ENCODE measurements around the gene RBM44.

The RBM44 gene

GRCh38 chr2:237872178-237872887 lies 73.8 kb downstream of the RBM44 start:
- FAIRE-seq = no peak

DNA sequence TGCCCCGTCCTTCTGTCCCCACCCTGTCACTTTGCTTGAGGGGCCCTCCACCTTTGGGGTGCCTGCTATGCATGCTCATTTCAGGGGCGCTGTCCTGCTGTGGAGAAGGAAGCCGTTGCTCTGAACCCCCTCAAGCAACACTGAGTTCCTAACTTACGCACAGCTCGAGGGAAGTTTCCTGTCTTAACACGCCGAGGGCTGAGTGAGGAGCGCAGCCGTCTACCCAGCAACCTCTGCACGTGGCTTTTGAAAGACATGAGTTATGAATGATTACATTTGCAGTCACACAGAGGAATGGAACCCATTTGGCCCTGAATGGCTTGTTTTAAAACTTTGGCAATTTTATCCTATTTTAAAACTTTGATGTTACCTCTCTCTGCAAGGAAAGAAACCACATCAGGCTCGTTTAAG lies 74.8 kb downstream of the RBM44 start:
- no peak for FAIRE-seq

DNA sequence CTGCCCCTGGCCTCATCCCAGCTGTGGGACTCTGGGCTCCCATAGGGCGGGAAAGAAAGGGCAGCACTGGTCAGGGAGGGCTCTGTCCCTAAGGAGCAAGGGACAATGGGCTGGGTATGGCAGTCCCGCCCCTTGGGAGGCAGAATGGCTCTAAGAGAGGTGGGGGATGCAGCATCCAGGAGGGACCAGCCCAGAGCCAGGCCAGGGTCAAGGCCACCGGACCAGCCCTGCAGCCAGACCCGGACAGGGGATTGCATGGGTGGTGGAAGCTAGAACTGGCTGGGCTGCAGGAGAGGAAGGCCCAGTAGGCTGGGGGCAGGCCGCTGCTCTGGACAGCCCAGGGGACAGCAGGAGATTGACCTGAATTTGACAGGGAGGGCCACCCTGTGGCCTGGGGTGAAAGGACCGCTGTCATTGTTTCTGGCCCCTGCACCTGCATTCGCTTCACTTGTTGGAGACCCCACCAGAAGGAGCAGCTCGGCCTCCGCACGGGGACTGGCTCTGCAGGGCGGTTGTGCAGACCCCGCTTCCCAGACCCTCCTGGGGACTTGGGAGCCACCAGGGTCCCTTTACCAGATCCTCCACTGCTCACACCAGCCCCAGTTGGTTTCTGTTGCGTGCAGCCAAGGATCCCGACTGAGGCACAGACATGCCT lies 75.4 kb downstream of the RBM44 start:
- no peak for FAIRE-seq

GRCh38 chr2:237874585-237875161 lies 76.1 kb downstream of the RBM44 start:
- no peak for FAIRE-seq

DNA sequence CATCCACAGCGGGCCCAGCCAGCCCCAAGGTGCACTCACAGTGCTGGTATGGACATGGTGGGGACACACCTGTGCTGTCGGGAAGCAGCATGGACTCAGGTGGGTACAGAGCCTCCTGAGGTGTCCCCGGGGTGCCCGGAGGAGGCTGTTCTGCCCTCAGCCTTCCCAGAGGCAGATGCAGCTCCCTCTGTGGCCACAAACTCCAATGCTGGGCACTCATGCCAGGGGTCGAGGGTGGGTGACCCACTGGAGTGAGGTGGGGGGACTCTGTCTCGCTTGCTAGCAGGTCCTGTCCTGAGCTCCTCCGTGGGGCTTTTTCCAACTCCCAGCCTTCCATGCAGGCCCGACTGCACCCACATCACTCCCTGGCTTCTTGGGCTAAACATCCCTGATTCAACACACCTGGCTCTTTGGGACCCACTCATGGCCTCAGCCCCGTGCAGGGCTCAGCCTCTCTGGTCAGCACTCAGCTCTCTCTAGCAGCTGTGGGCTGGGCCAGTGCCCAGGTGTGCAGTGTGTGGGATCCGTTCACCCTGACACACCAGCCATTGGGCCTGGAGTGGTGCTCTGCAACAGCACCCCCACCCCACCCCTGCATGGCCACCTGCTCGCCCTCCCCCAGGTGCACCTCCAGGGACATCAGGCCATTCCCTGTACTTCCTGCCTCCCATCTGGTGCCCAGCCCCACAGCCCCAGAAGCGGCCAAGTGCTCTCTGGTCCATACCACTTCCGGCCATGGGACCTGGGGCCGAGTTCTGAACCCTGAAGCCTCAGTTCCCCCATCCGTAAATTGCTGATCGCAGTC lies 76.9 kb downstream of the RBM44 start:
- no peak for FAIRE-seq

DNA sequence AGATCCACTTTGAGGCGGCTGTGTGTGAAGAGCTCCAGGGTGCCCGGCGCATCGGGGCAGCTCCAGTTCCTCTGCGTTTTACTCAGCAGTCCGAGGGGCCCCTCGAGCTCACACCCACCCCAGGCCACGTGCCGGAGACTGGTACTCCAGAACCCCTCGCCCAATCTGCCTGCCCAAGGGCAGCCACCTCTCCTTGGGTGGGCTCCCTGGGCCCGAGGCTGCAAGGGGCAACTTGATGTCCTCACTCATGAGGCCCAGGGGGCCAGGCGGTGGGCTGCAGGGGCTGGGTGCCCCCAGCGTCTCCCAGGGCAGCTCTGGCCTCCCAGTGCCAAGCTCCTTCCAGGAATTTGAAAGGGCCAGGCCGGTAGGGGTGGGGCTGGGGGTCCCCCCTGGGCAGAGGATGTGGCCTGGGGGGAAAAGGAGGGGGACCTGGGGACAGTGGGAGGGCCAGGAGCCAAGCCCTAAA lies 77.5 kb downstream of the RBM44 start:
- FAIRE-seq = no peak

DNA sequence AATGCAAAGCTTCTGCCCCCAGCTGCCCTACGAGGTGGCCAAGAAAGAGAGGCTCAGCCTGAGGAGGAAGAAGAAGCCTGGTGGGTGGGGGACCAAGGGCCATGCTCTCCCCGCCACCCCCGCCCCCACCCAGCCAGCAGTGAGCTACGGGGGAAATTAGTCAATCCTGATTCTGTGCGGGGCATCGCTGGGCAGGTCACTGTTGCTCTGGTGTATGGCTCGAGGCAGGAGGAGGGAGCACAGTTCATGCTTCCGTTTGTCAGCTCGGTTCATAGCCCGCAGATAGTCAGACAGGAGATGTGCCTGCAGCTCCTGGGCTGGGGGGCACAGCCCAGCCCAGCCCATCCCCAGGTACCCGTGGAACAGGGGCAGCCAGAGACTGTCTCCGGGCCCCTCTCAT lies 78.0 kb downstream of the RBM44 start:
- FAIRE-seq = no peak

DNA sequence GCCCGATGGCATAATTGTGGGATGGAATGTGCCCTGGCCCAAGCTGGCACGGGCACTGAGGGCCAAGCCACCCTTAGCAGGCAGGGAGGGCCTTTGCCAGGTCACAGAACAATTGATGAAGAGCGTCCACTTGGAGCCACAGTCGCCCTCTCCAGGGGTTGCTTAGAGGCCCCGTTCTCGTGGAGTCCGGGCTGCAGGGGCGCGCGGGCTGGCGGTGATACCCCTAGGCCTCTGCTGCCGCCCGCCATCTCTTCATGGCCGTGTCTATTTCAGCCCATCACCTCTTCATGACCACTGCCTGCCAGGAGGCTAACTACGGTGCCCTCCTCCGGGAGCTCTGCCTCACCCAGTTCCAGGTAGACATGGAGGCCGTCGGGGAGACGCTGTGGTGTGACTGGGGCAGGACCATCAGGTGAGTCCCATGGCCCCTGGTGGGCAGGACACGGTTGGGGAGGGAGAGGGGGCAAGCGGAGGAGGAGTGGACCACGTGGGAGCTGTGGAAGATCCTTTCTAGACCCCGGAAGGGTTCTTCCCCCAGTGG lies 78.4 kb downstream of the RBM44 start:
- FAIRE-seq = no peak

DNA sequence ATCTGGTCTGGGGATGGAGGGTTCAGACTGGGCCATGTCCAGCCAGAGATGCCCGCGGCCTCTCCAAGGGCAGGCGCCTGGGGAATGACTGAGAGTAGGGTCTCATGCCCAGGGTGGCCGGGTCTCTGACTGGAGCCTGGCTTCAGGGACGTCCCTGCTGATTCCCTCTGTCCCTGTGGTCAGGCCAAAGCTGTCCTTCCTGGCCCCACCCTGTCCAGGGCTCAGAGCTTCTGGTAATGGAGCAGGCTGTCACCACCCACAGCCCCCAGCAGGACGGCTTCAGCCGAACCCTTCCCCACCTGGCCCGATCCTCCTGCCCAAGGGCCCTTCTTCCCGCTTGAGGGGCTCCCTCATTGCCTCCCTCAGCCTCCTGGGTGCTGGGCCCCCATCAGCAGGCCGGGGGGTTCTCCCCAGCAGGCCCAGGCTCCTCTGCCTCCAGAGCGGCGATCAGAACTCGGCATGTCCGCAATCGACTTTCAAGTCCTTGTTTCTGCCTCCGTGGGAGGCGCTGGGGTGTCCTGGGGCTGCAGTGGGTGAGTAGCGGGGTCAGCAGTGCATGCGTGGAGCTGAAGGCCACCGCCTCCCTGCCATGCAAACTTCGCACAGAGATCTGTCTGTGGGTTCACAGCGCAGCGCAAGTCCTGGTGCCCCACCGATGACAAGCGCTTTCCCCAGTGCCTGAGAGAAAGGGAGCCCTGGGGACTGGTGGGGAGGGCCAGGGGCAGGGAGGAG lies 79.2 kb downstream of the RBM44 start:
- FAIRE-seq = no peak

DNA sequence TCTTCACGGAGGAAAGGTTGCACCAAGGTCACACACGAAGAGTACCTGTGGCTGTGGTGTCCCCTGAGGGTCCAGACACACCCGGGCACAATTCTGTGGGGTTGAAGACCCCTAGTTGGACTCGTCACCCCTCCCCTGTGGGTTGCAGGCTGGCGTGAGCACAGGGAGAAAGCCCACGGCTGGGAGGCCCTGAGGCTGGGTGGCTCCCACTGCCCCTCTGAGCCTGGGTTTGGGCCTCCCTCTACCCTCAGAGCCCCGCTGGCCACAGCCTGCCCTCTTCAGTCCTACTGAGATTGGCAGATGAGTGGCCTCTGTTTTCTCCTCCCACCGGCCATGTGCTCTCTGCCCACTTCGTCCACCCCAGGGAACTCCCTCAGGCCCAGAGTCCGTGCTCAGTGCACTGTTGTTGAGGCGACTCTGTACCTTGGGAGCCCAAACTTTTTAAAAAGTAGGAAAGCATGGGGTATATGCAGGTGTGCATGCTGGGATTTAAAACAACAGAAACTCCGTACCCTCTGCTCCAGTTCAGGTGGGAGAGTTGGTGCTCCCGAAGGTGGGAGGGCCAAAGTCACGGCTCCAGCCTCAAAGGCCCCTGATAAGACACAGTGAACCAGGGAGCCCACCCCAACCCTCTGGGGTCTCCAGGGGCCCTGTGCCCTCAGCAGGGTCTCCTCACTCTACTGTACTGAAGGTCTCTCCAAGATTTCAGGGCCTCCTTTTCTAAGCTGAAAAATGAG lies 79.9 kb downstream of the RBM44 start:
- no peak for FAIRE-seq

- no peak for FAIRE-seq
Measured at GRCh38 chr2:237879058-237879430, 80.5 kb downstream of the RBM44 start.

DNA sequence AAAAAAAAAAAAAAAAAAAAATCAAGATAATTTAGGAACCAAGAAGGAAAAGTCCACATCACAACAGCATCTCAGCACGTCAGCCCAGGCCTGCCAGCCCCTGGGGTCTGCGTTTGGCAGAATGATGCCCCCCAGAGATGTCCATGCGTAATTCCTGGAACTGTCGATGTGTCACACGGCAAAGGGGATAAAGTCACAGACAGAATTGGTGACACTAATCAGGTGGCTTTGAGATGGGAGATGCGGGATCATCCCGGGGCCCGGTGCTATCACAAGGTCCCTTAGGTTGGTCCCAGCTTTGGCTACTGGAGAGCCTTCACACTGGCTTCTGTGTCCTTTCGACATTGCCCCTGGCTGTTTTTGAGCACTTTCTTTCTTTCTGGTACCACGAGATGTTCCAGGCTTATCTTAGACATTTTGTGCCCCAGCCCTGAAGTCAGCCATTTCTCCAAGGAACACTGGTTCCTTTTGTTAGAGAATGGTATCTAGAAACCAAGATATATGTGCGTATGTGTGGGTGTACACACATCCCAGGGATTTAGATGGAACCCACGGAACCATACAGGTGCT lies 81.5 kb downstream of the RBM44 start:
- no peak for FAIRE-seq

GRCh38 chr2:237882510-237883481 lies 84.2 kb downstream of the RBM44 start:
- FAIRE-seq = no peak

DNA sequence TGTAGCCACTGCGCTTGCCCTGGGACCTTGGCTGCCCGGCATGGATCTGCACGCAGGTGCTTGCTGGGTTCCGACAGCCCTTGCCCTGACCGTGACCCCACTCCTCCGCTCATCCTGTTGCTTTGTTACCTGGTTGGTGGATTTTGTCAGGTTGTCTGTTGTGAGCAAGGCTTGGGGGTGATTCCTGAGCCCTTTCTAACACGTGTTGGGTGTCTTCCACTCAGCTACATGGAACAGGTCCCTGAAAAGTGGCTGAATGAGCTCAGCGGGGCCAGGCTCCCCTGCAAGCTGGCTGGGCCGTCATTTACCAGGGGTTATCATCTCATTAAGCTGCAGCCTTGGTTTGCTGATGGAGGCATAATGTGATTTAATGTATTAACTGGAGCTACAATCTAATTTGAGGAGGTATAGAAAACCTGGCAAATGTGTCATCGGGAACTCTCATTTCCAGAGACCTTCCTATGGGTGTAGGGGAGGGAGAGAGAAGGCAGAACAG lies 85.4 kb downstream of the RBM44 start:
- FAIRE-seq = no peak

DNA sequence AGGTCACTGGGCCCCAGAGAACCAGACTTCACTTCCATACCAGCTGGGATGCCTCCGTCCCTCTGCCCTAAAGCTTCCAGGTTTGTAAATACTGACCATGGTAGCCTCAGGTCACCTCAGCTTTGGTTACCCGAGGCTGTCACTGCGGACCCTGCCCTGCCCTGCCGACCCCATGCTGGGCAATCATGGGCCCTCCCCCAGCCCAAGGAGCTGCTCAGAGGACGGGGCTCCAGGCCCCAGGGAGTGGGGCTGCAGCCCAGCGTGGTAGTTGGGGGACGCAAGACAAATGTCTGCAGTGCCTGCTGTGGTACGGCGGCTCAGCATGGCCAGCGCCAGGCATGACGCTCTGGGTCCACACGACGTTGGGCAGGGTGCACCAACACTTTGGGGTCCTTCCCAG lies 86.1 kb downstream of the RBM44 start:
- FAIRE-seq = no peak

- no peak for FAIRE-seq
Measured at GRCh38 chr2:237885111-237885930, 86.7 kb downstream of the RBM44 start.

GRCh38 chr2:237885931-237886684 lies 87.5 kb downstream of the RBM44 start:
- no peak for FAIRE-seq
